ENCODE results near the gene NIT1.

The NIT1 gene

GRCh38 chr1:161160671-161161145 is 42.8 kb downstream of the NIT1 start:
- no peak for DNase-seq
- no peaks in the 10 kb centered on the region for H3K27me3 ChIP-seq (replicated peaks)
- no peak overlapping the region for H3K4me3 ChIP-seq (ENCODE audit: low read depth, low read length)
- in situ Hi-C loops (cut with HindIII; ENCODE audit: low pct_ligation_motif_present, low sequenced_read_pairs), result no loop called here
- no peak for TF ChIP-seq CTCF (IDR thresholded peaks at IDR 0.05; ENCODE audit: low read depth, low read length, missing control alignments)
- peaks cover 5% of the 10 kb centered on the region for H3K36me3 ChIP-seq (replicated peaks)
- H3K27ac ChIP-seq, result no peak overlapping the region

DNA sequence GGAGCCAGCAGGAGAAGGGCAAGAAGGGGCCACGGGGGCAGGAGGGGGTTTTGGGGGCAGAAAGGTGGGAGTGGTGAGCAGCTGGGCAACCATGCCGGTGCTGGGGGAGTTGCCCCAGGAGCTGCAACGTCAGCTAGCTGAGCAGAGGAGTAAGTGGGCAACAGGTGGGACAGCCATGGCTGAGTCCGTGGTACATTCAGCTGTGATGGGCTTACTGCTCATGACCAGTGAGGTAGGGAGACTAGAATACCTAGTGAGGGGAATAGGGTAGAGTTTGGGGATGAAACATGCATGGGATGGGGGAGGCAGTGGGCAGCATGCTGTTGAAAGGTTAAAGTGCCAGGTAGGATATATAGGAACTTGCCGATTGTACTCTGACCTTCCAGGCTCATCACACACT is 43.7 kb downstream of the NIT1 start:
- H3K27me3 ChIP-seq (replicated peaks), result no peaks in the 10 kb centered on the region
- H3K36me3 ChIP-seq (replicated peaks), result peaks cover 5% of the 10 kb centered on the region
- H3K27ac ChIP-seq, result no peak overlapping the region
- DNase-seq, result no peak
- H3K4me3 ChIP-seq (ENCODE audit: low read depth, low read length), result no peak overlapping the region
- in situ Hi-C loops (cut with HindIII; ENCODE audit: low pct_ligation_motif_present, low sequenced_read_pairs), result no loop called here
- no peak for TF ChIP-seq CTCF (IDR thresholded peaks at IDR 0.05; ENCODE audit: low read depth, low read length, missing control alignments)

DNA sequence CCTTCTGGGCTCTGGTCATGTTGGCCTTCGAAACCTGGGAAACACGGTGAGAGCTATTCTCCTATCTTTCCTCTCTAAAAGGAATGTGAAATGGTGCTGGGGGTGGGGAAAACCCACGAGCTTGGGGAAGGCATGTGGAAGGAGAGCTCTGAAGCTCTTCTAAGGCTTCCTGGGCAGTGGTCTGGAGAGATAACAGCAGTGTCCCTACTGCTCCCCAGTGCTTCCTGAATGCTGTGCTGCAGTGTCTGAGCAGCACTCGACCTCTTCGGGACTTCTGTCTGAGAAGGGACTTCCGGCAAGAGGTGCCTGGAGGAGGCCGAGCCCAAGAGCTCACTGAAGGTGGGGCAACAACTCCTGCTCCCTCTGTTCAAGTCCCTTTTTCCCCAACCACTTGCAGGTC is 44.1 kb downstream of the NIT1 start:
- Histone ChIP-seq H3K4me3 (ENCODE audit: low read depth, low read length) (no peak overlapping the region), H3K36me3 (replicated peaks) (peaks cover 5% of the 10 kb centered on the region), H3K27ac (no peak overlapping the region), H3K27me3 (replicated peaks) (no peaks in the 10 kb centered on the region)
- no peak for DNase-seq
- no peak for TF ChIP-seq CTCF (IDR thresholded peaks at IDR 0.05; ENCODE audit: low read depth, low read length, missing control alignments)
- in situ Hi-C loops (cut with HindIII; ENCODE audit: low pct_ligation_motif_present, low sequenced_read_pairs), result no loop called here

- H3K36me3 ChIP-seq (replicated peaks), result peaks cover 6% of the 10 kb centered on the region
- in situ Hi-C loops (cut with HindIII; ENCODE audit: low pct_ligation_motif_present, low sequenced_read_pairs), result no loop called here
- H3K27ac ChIP-seq, result no peak overlapping the region
- H3K4me3 ChIP-seq (ENCODE audit: low read depth, low read length), result no peak overlapping the region
- no peak for DNase-seq
- H3K27me3 ChIP-seq (replicated peaks), result no peaks in the 10 kb centered on the region
- no peak for TF ChIP-seq CTCF (IDR thresholded peaks at IDR 0.05; ENCODE audit: low read depth, low read length, missing control alignments)
These were observed 44.9 kb downstream of the NIT1 start for GRCh38 chr1:161162806-161163205.

DNA sequence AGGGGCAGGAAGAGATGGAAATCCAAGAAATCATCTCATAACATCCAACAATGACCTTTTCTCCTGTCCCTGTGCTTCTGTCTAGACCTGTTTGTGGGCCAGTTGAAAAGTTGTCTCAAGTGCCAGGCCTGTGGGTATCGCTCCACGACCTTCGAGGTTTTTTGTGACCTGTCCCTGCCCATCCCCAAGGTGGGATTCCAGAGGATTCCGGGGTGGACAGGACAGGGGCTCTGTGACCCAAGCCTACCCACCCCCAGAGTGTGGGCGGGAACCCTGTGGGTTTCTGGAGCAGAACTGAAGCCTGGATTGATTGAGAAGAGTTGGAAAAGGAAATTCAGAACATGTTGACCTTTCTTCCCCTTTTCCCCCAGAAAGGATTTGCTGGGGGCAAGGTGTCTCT is 45.9 kb downstream of the NIT1 start:
- H3K27me3 ChIP-seq (replicated peaks), result no peaks in the 10 kb centered on the region

More for the DNA sequence above, 45.9 kb downstream of the NIT1 start:
- no peak overlapping the region for H3K4me3 ChIP-seq (ENCODE audit: low read depth, low read length)
- H3K36me3 ChIP-seq (replicated peaks), result peaks cover 10% of the 10 kb centered on the region
- H3K27ac ChIP-seq, result no peak overlapping the region
- in situ Hi-C loops (cut with HindIII; ENCODE audit: low pct_ligation_motif_present, low sequenced_read_pairs), result no loop called here
- no peak for DNase-seq
- TF ChIP-seq CTCF (IDR thresholded peaks at IDR 0.05; ENCODE audit: low read depth, low read length, missing control alignments), result no peak

All from brain microvascular endothelial cell (primary cell).